Liver (tissue), 9 donors: ENCODE measurements around the gene ELOVL2. TPM values are rescaled to one million over a fixed set of nuclear protein-coding genes. Genes with fewer than 3 reads are reported as not detected.
A peak's percentile ranks its signal among the peaks of the same experiment; 100 is the strongest.

Experiments
- DNase-seq: peaks from one replicate; pipeline ENCODE4 v3.0.0-alpha.2; 2017; ENCODE audit warnings: low spot score
- H3K27ac ChIP-seq, 2 donors: one replicate each; pipeline ENCODE4 v1.7.0; 2013; ENCODE audit warnings: inconsistent platforms in 2 of 2, low read length in 2 of 2, control low read depth in 1 of 2, low read depth in 1 of 2, mild to moderate bottlenecking in 1 of 2
- H3K27me3 ChIP-seq, 4 donors: one replicate each; pipeline versions ENCODE4 v1.6.1 to v1.7.0; 2013; ENCODE audit warnings: low read length in 3 of 4, inconsistent platforms in 1 of 4, mild to moderate bottlenecking in 1 of 4, moderate library complexity in 1 of 4; ENCODE audit not compliant: control insufficient read depth in 4 of 4, insufficient read depth in 4 of 4
- H3K36me3 ChIP-seq, 4 donors: one replicate each; pipeline versions ENCODE4 v1.6.1 to v1.7.0; 2013; ENCODE audit warnings: low read length in 3 of 4, mild to moderate bottlenecking in 3 of 4, low read depth in 1 of 4, moderate library complexity in 1 of 4; ENCODE audit not compliant: control insufficient read depth in 4 of 4, insufficient read depth in 3 of 4
- H3K4me1 ChIP-seq, 4 donors: one replicate each; pipeline versions ENCODE4 v1.6.1 to v1.7.0; 2013; ENCODE audit warnings: low read length in 3 of 4, mild to moderate bottlenecking in 3 of 4, moderate library complexity in 1 of 4; ENCODE audit not compliant: control insufficient read depth in 4 of 4, insufficient read depth in 4 of 4
- H3K4me3 ChIP-seq, 3 donors: one replicate each; pipeline versions ENCODE4 v1.6.1 to v1.7.0; 2013; ENCODE audit warnings: low read length in 3 of 3, control low read depth in 1 of 3, low read depth in 1 of 3, mild to moderate bottlenecking in 1 of 3
- H3K9ac ChIP-seq, 2 donors: one replicate each; pipeline ENCODE4 v1.7.0; 2013; ENCODE audit warnings: low read length in 2 of 2, mild to moderate bottlenecking in 2 of 2, moderate library complexity in 2 of 2, control low read depth in 1 of 2, low read depth in 1 of 2
- H3K9me3 ChIP-seq, 4 donors: one replicate each; pipeline versions ENCODE4 v1.6.1 to v1.7.0; 2013; ENCODE audit warnings: low read length in 3 of 4; ENCODE audit not compliant: control insufficient read depth in 4 of 4
- CTCF ChIP-seq: fragments of 150-350 bp; IDR thresholded peaks from 2 replicates; pipeline ENCODE4 v1.5.1; 2017; ENCODE audit warnings: improper control_type of control experiment, low read depth, low read length; ENCODE audit not compliant: missing input control
- EGR1 ChIP-seq, 2 donors: IDR thresholded peaks; 2 replicates each; pipeline ENCODE4 v1.6.1; 2016 to 2018; ENCODE audit warnings: antibody characterized with exemption in 2 of 2, low read depth in 2 of 2
- FOXA1 ChIP-seq: IDR thresholded peaks from 2 replicates; pipeline ENCODE4 v1.6.1; 2016; ENCODE audit warnings: antibody characterized with exemption
- FOXA2 ChIP-seq: IDR thresholded peaks from 2 replicates; pipeline ENCODE4 v1.6.1; 2016; ENCODE audit warnings: antibody characterized with exemption
- GABPA ChIP-seq, 2 donors: IDR thresholded peaks in 1 of 2; conservative IDR thresholded peaks in 1 of 2; 2 replicates each; pipeline ENCODE4 v1.6.1; 2016; ENCODE audit warnings: antibody characterized with exemption in 2 of 2, mild to moderate bottlenecking in 1 of 2, moderate library complexity in 1 of 2
- HNF4A ChIP-seq, 2 donors: conservative IDR thresholded peaks; 2 replicates each; pipeline ENCODE4 v1.6.1; 2016; ENCODE audit warnings: antibody characterized with exemption in 2 of 2, mild to moderate bottlenecking in 2 of 2
- HNF4G ChIP-seq: IDR thresholded peaks from 2 replicates; pipeline ENCODE4 v1.6.1; 2016; ENCODE audit warnings: antibody characterized with exemption
- JUND ChIP-seq, 2 donors: IDR thresholded peaks; 2 replicates each; pipeline ENCODE4 v1.6.1; 2016; ENCODE audit warnings: antibody characterized with exemption in 2 of 2
- NR2F2 ChIP-seq: IDR thresholded peaks from 2 replicates; pipeline ENCODE4 v1.6.1; 2016; ENCODE audit warnings: antibody characterized with exemption
- RAD21 ChIP-seq, 2 donors: IDR thresholded peaks; 2 replicates each; pipeline ENCODE4 v1.6.1; 2016; ENCODE audit warnings: antibody characterized with exemption in 2 of 2, mild to moderate bottlenecking in 2 of 2
- REST ChIP-seq: IDR thresholded peaks from 2 replicates; pipeline ENCODE4 v1.6.1; 2016; ENCODE audit warnings: antibody characterized with exemption, mild to moderate bottlenecking
- RXRA ChIP-seq, 2 donors: IDR thresholded peaks; 2 replicates each; pipeline ENCODE4 v1.6.1; 2017 to 2018; ENCODE audit warnings: antibody characterized with exemption in 2 of 2, mild to moderate bottlenecking in 1 of 2
- SP1 ChIP-seq: IDR thresholded peaks from 2 replicates; pipeline ENCODE4 v1.6.1; 2018; ENCODE audit warnings: antibody characterized with exemption, mild to moderate bottlenecking
- TAF1 ChIP-seq: conservative IDR thresholded peaks from 2 replicates; pipeline ENCODE4 v1.6.1; 2016; ENCODE audit warnings: antibody characterized with exemption, mild to moderate bottlenecking
- YY1 ChIP-seq: IDR thresholded peaks from 2 replicates; pipeline ENCODE4 v1.6.1; 2016; ENCODE audit warnings: antibody characterized with exemption, mild to moderate bottlenecking
- WGBS: extraction: QIAGEN DNeasy Blood & Tissue Kit; methylation state at CpG from one replicate; pipeline ENCODE4 v1.1.7; 2013; 5-methylcytosine and 5-hydroxymethylcytosine counted together
- polyA plus RNA-seq, 2 donors: library from polyadenylated mRNA; stranded (reverse) in 1 of 2; unstranded in 1 of 2; fragments of 200-250 nt in 1 of 2; fragments of >200 nt in 1 of 2; fragmentation: Nextera tagmentation in 1 of 2; extraction: Ambion mirVana in 1 of 2; gene quantifications; one replicate each; pipeline versions ENCODE4 v1.2.1 to v1.2.3, GENCODE V29; 2013 to 2015
- total RNA-seq, 2 donors: library from RNA; depleted of rRNA; stranded (reverse); fragments of >200 nt; gene quantifications; one replicate each; pipeline ENCODE4 v1.2.3, GENCODE V29; 2014
- TF ChIP-seq, protein P1 (sequence below): IDR thresholded peaks from 2 replicates; pipeline ENCODE4 v1.6.1; 2016; ENCODE audit warnings: antibody characterized with exemption
- TF ChIP-seq, protein P2 (sequence below): IDR thresholded peaks from 2 replicates; pipeline ENCODE4 v1.6.1; 2016; ENCODE audit warnings: antibody characterized with exemption
- TF ChIP-seq, protein P3 (sequence below): IDR thresholded peaks from 2 replicates; pipeline ENCODE4 v1.6.1; 2016; ENCODE audit warnings: antibody characterized with exemption
- donor health status: healthy.
- donor health status: healthy.
- donor health status: healthy.
- donor health status: healthy.
- donor health status: healthy.

Gene ELOVL2
- total and polyA plus RNA-seq, 4 donors: 7.1 to 28.5 (median 22.1) TPM

DNA sequence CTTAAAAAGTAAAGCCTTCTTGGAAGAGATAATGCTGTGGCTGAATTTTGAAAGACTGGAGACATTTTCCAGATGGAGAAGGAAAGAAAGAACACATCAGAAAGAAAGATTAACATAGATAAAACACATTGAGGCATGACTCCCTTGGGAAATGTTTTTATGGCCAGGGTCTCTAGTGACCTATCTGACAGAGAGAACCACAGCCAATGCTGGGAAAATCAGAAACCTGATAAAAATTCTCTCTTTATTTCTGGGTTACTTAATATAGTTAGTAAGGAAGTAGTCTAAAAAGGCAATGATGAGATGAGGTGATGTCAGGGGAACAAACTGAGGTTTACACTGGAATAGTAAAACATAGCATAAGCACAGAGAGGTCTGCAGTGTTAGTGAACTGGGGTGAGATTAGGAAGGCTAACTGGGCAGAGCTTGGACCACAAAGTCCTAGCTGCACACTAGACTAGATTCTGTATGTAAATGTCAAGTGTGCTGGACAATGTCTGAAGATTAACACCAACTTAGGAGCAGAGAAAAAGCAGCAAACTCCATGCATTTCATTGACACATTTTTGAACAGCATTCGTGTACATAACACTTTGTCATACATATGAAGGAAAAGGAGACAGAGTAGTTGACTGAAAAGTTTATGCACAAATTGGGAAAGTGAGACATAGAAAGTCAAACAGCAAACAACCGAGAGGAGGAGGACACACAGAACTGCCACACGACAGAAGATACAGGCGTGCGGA is 31.0 kb downstream of the ELOVL2 start:
- Histone ChIP-seq H3K4me1 (peaks cover 7 to 34% (median 22%) of the 10 kb centered on the region in 4 donors), H3K27ac (no peak overlapping the region), H3K9ac (no peak overlapping the region), H3K4me3 (no peak overlapping the region), H3K36me3 (no peaks in the 10 kb centered on the region), H3K27me3 (no peaks in the 10 kb centered on the region), H3K9me3 (no peaks in the 10 kb centered on the region)
- 92% methylated on average over 5 of the region's 5 CpGs for WGBS
- TF ChIP-seq YY1: no peak
- no peak for TF ChIP-seq JUND (IDR thresholded peaks at IDR 0.05)
- no peak for TF ChIP-seq EGR1 (IDR thresholded peaks at IDR 0.05; ENCODE audit: low read depth in 2 of 2)
- DNase-seq: no peak

GRCh38 chr6:11012295-11012754 is 31.8 kb downstream of the ELOVL2 start:
- no peak overlapping the region for H3K9ac ChIP-seq
- H3K4me3 ChIP-seq: no peak overlapping the region

More at GRCh38 chr6:11012295-11012754, 31.8 kb downstream of the ELOVL2 start:
- H3K36me3 ChIP-seq: no peaks in the 10 kb centered on the region
- peaks cover 8 to 38% (median 25%) of the 10 kb centered on the region in 4 donors for H3K4me1 ChIP-seq
- no peak for DNase-seq
- no peak overlapping the region for H3K27ac ChIP-seq
- 22% methylated on average over 5 of the region's 5 CpGs for WGBS
- TF ChIP-seq EGR1 (IDR thresholded peaks at IDR 0.05; ENCODE audit: low read depth in 2 of 2) (no peak), CTCF (no peak), SP1 (peak; percentile 57), HNF4G (no peak), GABPA (IDR thresholded peaks at IDR 0.05 in 1 of 2, conservative IDR thresholded peaks at IDR 0.05 in 1 of 2) (no peak), FOXA1 (no peak), HNF4A (conservative IDR thresholded peaks at IDR 0.05) (peak; percentile 79 to 80), YY1 (peak; percentile 77), RXRA (IDR thresholded peaks at IDR 0.05) (peak; percentile 55 to 59), REST (no peak), JUND (IDR thresholded peaks at IDR 0.05) (peak in 1 of 2 donors; percentile 45), TAF1 (no peak), FOXA2 (no peak), NR2F2 (no peak), RAD21 (IDR thresholded peaks at IDR 0.05) (peak in 1 of 2 donors; percentile 25)
- TF ChIP-seq, protein P1, sequence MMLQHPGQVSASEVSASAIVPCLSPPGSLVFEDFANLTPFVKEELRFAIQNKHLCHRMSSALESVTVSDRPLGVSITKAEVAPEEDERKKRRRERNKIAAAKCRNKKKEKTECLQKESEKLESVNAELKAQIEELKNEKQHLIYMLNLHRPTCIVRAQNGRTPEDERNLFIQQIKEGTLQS: no peak
- TF ChIP-seq, protein P2, sequence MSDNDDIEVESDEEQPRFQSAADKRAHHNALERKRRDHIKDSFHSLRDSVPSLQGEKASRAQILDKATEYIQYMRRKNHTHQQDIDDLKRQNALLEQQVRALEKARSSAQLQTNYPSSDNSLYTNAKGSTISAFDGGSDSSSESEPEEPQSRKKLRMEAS: no peak
- TF ChIP-seq, protein P3, sequence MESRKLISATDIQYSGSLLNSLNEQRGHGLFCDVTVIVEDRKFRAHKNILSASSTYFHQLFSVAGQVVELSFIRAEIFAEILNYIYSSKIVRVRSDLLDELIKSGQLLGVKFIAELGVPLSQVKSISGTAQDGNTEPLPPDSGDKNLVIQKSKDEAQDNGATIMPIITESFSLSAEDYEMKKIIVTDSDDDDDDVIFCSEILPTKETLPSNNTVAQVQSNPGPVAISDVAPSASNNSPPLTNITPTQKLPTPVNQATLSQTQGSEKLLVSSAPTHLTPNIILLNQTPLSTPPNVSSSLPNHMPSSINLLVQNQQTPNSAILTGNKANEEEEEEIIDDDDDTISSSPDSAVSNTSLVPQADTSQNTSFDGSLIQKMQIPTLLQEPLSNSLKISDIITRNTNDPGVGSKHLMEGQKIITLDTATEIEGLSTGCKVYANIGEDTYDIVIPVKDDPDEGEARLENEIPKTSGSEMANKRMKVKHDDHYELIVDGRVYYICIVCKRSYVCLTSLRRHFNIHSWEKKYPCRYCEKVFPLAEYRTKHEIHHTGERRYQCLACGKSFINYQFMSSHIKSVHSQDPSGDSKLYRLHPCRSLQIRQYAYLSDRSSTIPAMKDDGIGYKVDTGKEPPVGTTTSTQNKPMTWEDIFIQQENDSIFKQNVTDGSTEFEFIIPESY: peak; percentile 36
- no peaks in the 10 kb centered on the region for H3K9me3 ChIP-seq
- no peaks in the 10 kb centered on the region for H3K27me3 ChIP-seq
